IMR-90 (cell line): ENCODE data around the gene GTF2H3.

Experiments
- BHLHE40 ChIP-seq: fragments of 150-350 bp; IDR thresholded peaks from 2 replicates; pipeline ENCODE4 v1.6.1; 2016; ENCODE audit warnings: mild to moderate bottlenecking, low read depth, low read length
- CTCF ChIP-seq: conservative IDR thresholded peaks from 2 replicates; pipeline ENCODE4 v1.5.1; 2012; ENCODE audit warnings: mild to moderate bottlenecking, low read depth, low read length, improper control_type of control experiment
- MXI1 ChIP-seq: IDR thresholded peaks from 2 replicates; pipeline ENCODE4 v1.6.1; 2012; ENCODE audit warnings: low read depth, mild to moderate bottlenecking, low read length, moderate library complexity, borderline replicate concordance
- POLR2A ChIP-seq: IDR thresholded peaks from 2 replicates; pipeline ENCODE4 v1.6.1; 2012; ENCODE audit warnings: mild to moderate bottlenecking, low read depth, low read length

- TF ChIP-seq CTCF (peak; percentile 43), POLR2A (peak; percentile 73), BHLHE40 (0 out of 2 replicates have a peak, but pooled peaks have one; percentile 34), MXI1 (peak; percentile 91; the same call in 1 of the 2 replicates)
Observed at GRCh38 chr12:123601602-123602489, 31.8 kb upstream of the GTF2H3 start, which contains the start of gene DDX55.
